GM19023 (cell line): ENCODE data around the gene ACP7.
"Not testable (repeated sequence)": the region's sequence is repeated elsewhere in the genome, so short reads cannot be mapped to it uniquely, and the experiment has no call there.

ENCODE experiments used
- ATAC-seq: cut with Tn5 transposase; IDR thresholded peaks from one replicate; pipeline ENCODE4 v1.9.1; 2021; ENCODE audit warnings: mild to moderate bottlenecking, moderate library complexity; ENCODE audit not compliant: unreplicated experiment

The ACP7 gene

GRCh38 chr19:39129116-39129515, 44.9 kb downstream of the ACP7 start:
- ATAC-seq: no peak

- no peak for ATAC-seq
Observed at GRCh38 chr19:39130337-39131254, 46.4 kb downstream of the ACP7 start.

GRCh38 chr19:39131255-39131755, 47.1 kb downstream of the ACP7 start:
- no peak for ATAC-seq

- no peak for ATAC-seq
Observed at GRCh38 chr19:39132344-39132969, 48.3 kb downstream of the ACP7 start.

GRCh38 chr19:39133431-39134270, 49.5 kb downstream of the ACP7 start:
- ATAC-seq: no peak

- ATAC-seq: no peak
Observed at GRCh38 chr19:39135701-39136100, 51.5 kb downstream of the ACP7 start.

- no peak for ATAC-seq
Observed at GRCh38 chr19:39136225-39136940, 52.2 kb downstream of the ACP7 start.

GRCh38 chr19:39137131-39137530, 53.0 kb downstream of the ACP7 start:
- ATAC-seq: no peak

GRCh38 chr19:39138221-39139211, 54.3 kb downstream of the ACP7 start:
- ATAC-seq: no peak

DNA sequence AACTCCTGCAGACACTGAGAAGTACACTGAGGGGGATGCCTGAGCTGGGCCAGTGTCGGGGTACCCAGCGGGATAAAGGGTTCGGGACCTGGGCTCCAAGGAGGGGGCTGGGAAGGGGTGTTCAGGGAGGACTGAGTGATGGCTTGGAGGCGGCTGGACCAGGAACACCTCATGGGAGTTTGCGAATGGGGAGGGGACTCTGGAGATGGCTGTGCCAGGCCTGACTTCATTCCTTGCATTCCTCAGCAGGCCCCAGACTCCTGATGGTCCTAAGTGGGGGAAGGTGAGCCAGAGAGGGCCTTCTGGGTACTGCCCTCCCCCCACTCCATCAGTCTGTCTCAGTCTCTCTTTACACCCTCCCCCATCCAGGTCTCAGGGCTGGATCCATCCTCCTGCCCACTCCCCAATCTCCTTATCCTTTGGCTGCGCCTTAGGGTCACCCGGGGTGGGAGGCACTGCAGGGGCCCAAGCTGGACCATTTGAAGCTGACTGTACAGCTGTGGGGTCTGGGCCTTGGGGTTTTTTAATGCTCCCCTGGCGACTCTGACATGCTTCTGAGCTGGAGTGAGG, 55.2 kb downstream of the ACP7 start:
- ATAC-seq: no peak

- ATAC-seq: no peak
Observed at GRCh38 chr19:39139971-39140453, 55.8 kb downstream of the ACP7 start.

DNA sequence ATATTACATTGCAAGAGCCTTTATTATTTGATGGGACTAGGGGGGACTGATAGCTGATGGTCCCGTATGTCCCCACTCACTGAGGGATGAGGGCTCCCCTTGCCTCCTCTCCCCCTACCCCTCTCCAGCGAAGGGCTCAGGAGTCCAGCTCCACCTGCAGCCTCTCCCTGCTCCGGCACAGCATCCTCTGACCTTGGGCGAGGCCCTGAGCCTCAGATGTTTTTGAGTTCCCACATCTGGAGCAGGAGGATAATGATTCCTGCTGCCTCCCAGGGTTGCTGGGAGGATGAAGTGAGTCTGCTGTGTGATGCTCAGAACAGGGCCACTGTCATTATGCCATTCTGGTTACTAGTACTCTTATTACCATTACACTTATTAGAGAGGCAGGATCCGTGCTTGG, 56.4 kb downstream of the ACP7 start:
- ATAC-seq: no peak

DNA sequence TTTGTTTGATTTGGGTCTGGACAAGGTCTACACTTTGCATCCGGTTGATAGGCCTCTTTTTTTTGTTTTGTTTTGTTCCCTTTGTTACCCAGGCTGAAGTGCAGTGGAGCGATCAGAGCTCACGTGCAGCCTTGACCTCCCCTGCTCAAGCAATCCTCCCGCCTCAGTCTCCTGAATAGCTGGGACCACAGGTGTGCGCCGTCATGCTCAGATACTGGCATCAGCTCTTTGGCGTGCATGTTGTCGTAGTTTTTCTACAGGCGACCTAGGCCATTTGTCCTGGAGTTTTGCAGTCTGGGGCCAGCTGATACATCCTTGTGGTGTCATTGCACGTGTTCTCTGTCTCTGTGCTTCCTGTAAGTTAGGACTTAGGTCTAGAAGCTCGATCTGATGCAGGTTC, 57.8 kb downstream of the ACP7 start:
- ATAC-seq: no peak

DNA sequence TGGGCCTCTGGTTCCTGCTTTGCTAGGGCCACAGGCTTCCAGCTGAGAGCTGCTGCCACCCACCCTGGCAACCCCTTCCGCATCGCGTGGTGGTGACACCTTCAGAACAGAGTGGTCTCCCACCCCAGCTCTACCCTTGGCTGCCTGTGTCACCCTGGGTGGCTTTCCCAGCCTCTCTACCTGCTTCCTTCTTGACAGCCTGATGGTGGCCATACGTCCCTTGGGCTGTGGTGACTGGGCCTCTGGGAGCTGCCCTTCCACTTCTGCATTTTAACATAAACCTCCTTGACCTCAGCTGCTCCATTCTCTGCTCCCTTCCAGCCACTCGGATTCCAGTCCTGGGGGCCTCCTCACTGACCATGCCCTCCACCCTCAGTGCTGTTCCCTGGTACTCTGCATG, 58.5 kb downstream of the ACP7 start:
- ATAC-seq: no peak

DNA sequence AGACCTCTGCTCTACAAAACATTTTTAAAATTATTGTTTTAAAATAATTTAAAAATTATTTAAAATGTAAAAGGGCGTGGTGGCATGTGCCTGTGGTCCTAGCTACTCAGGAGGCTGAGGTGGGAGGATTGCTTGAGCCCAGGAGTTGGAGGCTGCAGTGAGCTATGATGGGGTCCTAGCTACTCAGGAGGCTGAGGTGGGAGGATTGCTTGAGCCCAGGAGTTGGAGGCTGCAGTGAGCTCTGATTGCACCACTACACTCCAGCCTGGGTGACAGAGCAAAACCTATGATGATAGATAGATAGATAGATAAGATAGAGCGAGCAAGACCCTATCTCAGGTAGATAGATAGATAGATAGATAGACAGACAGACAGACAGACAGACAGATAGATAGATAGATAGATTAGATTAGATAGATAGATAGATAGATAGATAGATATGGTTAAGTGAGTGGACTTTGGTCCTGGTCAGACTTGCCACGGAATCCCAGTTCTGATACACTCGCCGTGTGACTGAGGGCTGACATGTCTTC, 59.7 kb downstream of the ACP7 start:
- not testable (repeated sequence) for ATAC-seq

- ATAC-seq: no peak
Observed at GRCh38 chr19:39144290-39145071, 60.3 kb downstream of the ACP7 start.

- no peak for ATAC-seq
Observed at GRCh38 chr19:39145180-39145953, 61.2 kb downstream of the ACP7 start.
